T47D (cell line): ENCODE data around the gene TPRN.
A peak's percentile ranks its signal among the peaks of the same experiment; 100 is the strongest.
"Not testable (repeated sequence)": the region's sequence is repeated elsewhere in the genome, so short reads cannot be mapped to it uniquely, and the experiment has no call there.

ENCODE experiments used
- DNase-seq, 2 experiments: peaks; one replicate each; pipeline versions ENCODE4 v3.0.0 to v3.0.0-alpha.2; 2011 to 2012; ENCODE audit warnings: low read depth in 1 of 2, low spot score in 1 of 2
- JUND ChIP-seq: IDR thresholded peaks from 2 replicates; pipeline ENCODE4 v1.6.1; 2012; ENCODE audit warnings: low read depth
- in situ Hi-C: cut with HindIII; loops from 2 replicates; pipeline ENCODE4 v1.10.0; 2016; ENCODE audit warnings: low sequenced_read_pairs, low pct_unique_long_range_greater_than_20kb

Gene TPRN

GRCh38 chr9:137200311-137201204, at the start of gene TPRN:
Gene TPRN, minus strand, starts transcription at chr9:137200741. Its CDS starts 30 bp downstream, at chr9:137200711.
- peak; percentile 99 to 100 for DNase-seq
- in situ Hi-C loops: no loop called here
- no peak for TF ChIP-seq JUND

GRCh38 chr9:137247916-137248175, 47.3 kb upstream of the TPRN start:
- no peak for DNase-seq
- no peak for TF ChIP-seq JUND
- in situ Hi-C loops: no loop called here

DNA sequence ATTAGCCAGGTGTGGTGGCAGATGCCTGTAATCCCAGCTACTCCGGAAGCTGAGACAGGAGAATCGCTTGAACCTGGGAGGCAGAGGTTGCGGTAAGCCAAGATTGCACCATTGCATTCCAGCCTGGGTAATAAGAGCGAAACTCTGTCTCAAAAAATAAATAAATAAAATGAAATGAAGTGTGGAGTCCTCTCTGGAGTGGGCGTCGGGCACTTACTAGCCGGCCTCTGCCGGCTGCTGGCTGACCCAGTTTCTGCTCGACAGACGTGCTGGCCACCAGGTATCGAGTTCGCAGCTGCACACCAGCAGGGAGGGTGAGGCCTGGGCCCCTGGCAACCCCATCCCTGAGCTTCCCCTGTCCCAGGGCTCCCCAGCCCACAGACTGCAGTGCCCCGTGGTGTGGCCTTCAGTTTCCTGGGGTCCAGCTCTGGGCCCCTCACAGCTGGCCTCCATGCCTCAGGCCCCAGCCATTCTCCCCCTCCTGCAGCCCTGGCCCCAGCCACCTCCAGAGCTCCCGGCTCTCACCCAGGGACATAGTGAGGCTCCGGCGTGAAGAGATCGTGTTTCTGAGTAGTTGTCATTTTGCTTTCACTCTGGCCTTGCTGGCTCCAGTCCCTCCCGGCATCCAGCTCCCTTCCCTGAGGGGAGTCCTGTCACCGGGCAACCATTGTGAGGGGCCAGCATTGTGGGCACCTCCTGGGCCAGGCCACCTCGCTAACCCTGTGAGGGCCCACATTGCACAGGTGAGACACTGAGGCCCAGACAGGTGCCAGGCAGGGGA, 46.8 kb upstream of the TPRN start:
- in situ Hi-C loops: no loop called here
- TF ChIP-seq JUND: no peak
- DNase-seq: no peak

GRCh38 chr9:137245450-137246421, 45.2 kb upstream of the TPRN start:
- DNase-seq: no peak
- no peak for TF ChIP-seq JUND
- in situ Hi-C loops: no loop called here

DNA sequence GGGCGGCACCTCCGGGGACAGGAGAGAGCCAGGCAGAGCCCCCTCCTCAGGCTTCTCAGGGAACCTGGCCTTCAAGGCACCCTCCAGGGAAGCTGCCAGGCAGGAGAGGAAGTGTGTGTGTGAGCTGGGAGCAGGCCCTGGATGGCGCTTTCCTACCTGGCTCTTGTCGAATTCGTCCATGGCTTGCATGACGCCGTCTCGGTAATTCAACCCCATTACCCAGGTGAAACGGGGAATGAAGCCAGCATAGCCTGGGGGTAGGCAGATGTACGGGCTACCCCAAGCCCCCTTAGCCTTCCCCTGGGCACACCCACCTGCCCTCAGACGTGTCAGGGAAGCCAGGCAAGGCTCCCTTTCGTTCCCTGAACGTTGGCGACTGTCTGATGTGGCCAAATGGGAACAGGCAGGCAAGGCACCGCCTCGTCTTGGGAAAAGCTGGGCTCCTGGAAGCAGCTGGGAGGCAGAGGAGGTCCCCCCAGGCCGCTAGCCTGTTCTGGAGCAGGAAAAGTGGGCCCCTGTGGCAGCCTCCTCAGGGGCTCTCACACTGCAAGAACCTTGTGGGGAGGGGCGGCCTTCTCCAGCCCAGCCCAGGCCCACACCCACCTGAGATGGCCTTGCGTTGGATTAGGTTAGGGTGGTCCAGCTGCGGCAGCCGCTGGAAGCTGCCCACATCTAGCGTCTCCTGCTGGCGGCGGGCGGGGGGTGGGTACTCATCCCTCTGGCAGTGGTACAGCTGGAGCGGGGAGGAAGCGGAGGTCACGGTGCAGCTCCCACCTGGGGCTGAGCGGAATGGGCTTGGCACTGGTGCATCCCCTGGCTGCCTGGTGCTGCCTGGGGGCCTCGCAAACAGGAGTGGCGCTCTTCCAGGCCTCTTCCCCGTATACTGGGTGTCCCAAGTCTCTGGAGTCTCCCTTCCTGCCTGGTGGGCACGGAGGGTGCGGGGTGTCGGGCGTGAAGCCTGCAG, 44.2 kb upstream of the TPRN start:
- in situ Hi-C loops: no loop called here
- no peak for TF ChIP-seq JUND
- DNase-seq: peak in 1 of 2 experiments; percentile 44

GRCh38 chr9:137243626-137244485, 43.3 kb upstream of the TPRN start:
- TF ChIP-seq JUND: no peak; the same call in 1 of the 2 replicates
- DNase-seq: peak in 1 of 2 experiments; percentile 51
- in situ Hi-C loops: no loop called here

DNA sequence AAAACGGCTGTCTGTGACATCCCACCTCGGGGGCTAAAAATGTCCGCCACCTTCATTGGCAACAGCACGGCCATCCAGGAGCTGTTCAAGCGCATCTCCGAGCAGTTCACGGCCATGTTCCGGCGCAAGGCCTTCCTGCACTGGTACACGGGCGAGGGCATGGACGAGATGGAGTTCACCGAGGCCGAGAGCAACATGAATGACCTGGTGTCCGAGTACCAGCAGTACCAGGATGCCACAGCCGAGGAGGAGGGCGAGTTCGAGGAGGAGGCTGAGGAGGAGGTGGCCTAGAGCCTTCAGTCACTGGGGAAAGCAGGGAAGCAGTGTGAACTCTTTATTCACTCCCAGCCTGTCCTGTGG, 42.7 kb upstream of the TPRN start:
- DNase-seq, in situ Hi-C loops: not testable (repeated sequence)

DNA sequence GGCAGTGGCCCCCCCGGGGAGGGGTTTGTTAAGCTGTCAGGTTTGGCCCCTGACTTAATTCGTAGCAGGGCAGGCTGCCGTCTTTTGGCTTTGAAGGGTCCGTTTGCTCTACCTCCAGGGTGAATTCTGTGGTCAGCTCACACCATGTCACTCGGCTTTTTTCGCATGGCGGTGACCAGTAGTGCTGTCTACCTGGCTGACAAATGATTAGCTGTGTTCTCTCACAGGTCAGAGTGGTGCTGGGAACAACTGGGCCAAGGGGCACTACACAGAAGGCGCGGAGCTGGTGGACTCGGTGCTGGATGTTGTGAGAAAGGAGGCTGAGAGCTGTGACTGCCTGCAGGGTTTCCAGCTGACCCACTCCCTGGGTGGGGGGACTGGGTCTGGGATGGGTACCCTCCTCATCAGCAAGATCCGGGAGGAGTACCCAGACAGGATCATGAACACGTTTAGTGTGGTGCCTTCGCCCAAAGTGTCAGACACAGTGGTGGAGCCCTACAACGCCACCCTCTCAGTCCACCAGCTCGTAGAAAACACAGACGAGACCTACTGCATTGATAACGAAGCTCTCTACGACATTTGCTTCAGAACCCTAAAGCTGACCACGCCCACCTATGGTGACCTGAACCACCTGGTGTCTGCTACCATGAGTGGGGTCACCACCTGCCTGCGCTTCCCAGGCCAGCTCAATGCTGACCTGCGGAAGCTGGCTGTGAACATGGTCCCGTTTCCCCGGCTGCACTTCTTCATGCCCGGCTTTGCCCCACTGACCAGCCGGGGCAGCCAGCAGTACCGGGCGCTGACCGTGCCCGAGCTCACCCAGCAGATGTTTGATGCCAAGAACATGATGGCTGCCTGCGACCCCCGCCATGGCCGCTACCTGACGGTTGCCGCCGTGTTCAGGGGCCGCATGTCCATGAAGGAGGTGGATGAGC, 42.0 kb upstream of the TPRN start:
- DNase-seq: no peak
- TF ChIP-seq JUND: no peak
- in situ Hi-C loops: no loop called here

GRCh38 chr9:137241490-137242268, 41.1 kb upstream of the TPRN start:
- in situ Hi-C loops: no loop called here
- TF ChIP-seq JUND: no peak
- DNase-seq: peak in 1 of 2 experiments; percentile 59
